Duodenal mucosa (tissue), 2 donors: ENCODE results near the gene AEN.
"Not testable (repeated sequence)": the region's sequence is repeated elsewhere in the genome, so short reads cannot be mapped to it uniquely, and the experiment has no call there.

ENCODE experiments used
- H3K27ac ChIP-seq: one replicate; pipeline ENCODE4 v1.7.0; 2013; ENCODE audit warnings: low read depth, low read length
- H3K27me3 ChIP-seq, 2 donors: one replicate each; pipeline ENCODE4 v1.7.0; 2013; ENCODE audit warnings: low read length in 2 of 2, control low read depth in 1 of 2; ENCODE audit not compliant: insufficient read depth in 2 of 2, control insufficient read depth in 1 of 2
- H3K36me3 ChIP-seq, 2 donors: one replicate each; pipeline ENCODE4 v1.7.0; 2013; ENCODE audit warnings: low read length in 2 of 2, control low read depth in 1 of 2; ENCODE audit not compliant: insufficient read depth in 2 of 2, control insufficient read depth in 1 of 2
- H3K4me1 ChIP-seq, 2 donors: one replicate each; pipeline ENCODE4 v1.7.0; 2013; ENCODE audit warnings: low read length in 2 of 2, control low read depth in 1 of 2; ENCODE audit not compliant: insufficient read depth in 2 of 2, control insufficient read depth in 1 of 2
- H3K4me3 ChIP-seq, 2 donors: one replicate each; pipeline ENCODE4 v1.7.0; 2013; ENCODE audit warnings: low read length in 2 of 2, low read depth in 1 of 2
- H3K9ac ChIP-seq, 2 donors: one replicate each; pipeline ENCODE4 v1.7.0; 2013; ENCODE audit warnings: low read length in 2 of 2, low read depth in 1 of 2
- H3K9me3 ChIP-seq, 2 donors: one replicate each; pipeline ENCODE4 v1.7.0; 2013; ENCODE audit warnings: low read length in 2 of 2, control low read depth in 1 of 2; ENCODE audit not compliant: control insufficient read depth in 1 of 2

The AEN gene

DNA sequence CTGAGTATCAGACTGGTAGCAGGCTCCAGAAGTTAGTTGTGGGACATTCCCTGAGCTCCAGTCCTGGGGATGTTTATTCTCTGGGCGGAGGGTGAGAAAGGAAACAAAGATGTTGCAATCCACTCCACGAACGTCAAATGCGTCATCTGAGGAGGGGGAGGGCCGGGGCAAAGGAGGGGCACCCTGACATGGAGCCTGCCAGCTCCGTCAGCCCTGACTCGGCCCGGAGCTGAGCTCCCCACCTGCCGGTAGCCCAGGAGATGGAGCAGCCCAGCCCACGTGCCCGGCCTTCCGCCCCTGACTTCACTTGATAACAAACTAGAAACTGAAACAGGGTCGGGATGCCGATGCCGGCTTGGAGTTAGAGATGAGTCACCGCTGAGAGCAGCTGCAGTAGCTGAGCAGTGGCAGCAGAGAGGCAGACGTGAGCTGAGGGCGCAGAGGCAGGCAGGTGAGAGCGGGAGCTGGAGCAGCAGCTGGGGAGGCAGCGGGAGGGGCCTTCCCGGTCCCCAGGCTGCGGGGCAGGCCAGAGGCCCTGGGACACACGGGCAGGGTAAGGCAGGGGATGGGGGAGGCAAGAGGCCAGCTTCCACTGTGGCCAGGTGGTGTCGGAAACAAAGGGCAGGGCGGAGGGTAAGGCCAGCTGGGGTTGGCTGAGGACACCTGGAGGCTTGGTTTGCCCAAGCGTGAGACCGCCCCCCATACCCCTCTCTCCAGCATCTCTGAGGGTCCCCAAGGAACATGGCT is 17.7 kb downstream of the AEN start, which contains the start of gene ISG20:
Gene ISG20, plus strand, starts transcription at position 391 of the 747 bp plus-strand sequence. Its CDS starts 351 bp downstream, at position 742.
- no peaks in the 10 kb centered on the region for H3K27me3 ChIP-seq
- peak within 1 kb of the TSS; percentile 96 for H3K27ac ChIP-seq
- peaks cover 40 to 45% of the 10 kb centered on the region in 2 donors for H3K4me1 ChIP-seq
- H3K4me3 ChIP-seq = peak within 1 kb of the TSS; percentile 63 to 81
- H3K9me3 ChIP-seq = no peaks in the 10 kb centered on the region
- no peaks in the 10 kb centered on the region for H3K36me3 ChIP-seq
- peak within 1 kb of the TSS; percentile 89 to 90 for H3K9ac ChIP-seq

GRCh38 chr15:88641959-88642452 is 20.9 kb downstream of the AEN start:
- H3K27me3 ChIP-seq = no peaks in the 10 kb centered on the region
- H3K9me3 ChIP-seq = no peaks in the 10 kb centered on the region
- peaks cover 0 to 12% of the 10 kb centered on the region in 2 donors for H3K36me3 ChIP-seq
- peaks cover 32 to 35% of the 10 kb centered on the region in 2 donors for H3K4me1 ChIP-seq
- no peak overlapping the region for H3K9ac ChIP-seq
- no peak overlapping the region for H3K27ac ChIP-seq
- no peak overlapping the region for H3K4me3 ChIP-seq

GRCh38 chr15:88642514-88642913 is 21.4 kb downstream of the AEN start:
- not testable (repeated sequence) for H3K9ac ChIP-seq, H3K9me3 ChIP-seq, H3K27ac ChIP-seq, H3K27me3 ChIP-seq, H3K4me3 ChIP-seq
- peaks cover 32 to 36% of the 10 kb centered on the region in 2 donors for H3K4me1 ChIP-seq
- peaks cover 0 to 12% of the 10 kb centered on the region in 2 donors for H3K36me3 ChIP-seq

DNA sequence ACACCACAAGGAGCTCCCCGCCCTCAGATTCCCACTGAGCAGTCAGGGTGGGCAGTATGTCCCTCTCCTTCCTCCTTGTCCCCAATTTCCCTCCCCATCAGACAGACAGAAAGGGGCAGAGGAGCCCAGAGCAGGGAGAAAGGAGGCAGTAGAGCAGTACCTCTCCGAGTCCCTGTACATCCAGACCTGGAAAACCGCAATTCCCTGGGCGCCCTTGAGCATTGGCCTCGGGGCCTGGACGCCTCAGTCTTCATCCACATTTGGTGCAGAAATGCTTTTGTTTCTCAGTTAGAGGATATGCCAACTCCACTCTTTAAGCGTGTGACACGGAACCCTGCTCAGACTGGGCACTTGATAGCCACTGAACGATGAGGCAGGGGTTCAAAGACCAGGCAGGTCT is 23.6 kb downstream of the AEN start:
- peaks cover 0 to 12% of the 10 kb centered on the region in 2 donors for H3K36me3 ChIP-seq
- no peaks in the 10 kb centered on the region for H3K27me3 ChIP-seq
- H3K9ac ChIP-seq = no peak overlapping the region
- H3K4me3 ChIP-seq = no peak overlapping the region
- no peaks in the 10 kb centered on the region for H3K9me3 ChIP-seq
- H3K4me1 ChIP-seq = peaks cover 35 to 37% of the 10 kb centered on the region in 2 donors
- H3K27ac ChIP-seq = no peak overlapping the region

- Histone ChIP-seq H3K36me3 (peaks cover 0 to 12% of the 10 kb centered on the region in 2 donors), H3K4me1 (peaks cover 29 to 31% of the 10 kb centered on the region in 2 donors), H3K9me3 (no peaks in the 10 kb centered on the region), H3K4me3 (no peak overlapping the region), H3K9ac (no peak overlapping the region), H3K27me3 (no peaks in the 10 kb centered on the region), H3K27ac (no peak overlapping the region)
Measured at GRCh38 chr15:88645171-88646087, 24.3 kb downstream of the AEN start.

DNA sequence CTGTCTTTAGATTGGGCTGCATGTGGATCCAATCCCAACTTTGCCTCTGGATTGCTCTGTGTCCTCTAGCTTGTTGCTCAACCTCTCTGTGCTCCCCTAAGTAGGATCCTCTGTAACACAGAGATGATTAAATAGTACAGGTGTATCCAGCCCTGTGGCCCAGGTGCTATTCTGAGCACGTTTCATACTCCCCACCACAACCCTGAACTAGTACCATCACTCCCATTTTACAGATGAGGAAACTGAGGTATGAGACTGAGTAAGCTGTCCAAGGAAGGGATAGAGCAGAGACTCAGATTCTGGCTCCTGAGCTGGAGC is 24.9 kb downstream of the AEN start:
- H3K9ac ChIP-seq = no peak overlapping the region
- no peak overlapping the region for H3K27ac ChIP-seq
- peaks cover 26 to 30% of the 10 kb centered on the region in 2 donors for H3K4me1 ChIP-seq
- no peak overlapping the region for H3K4me3 ChIP-seq
- peaks cover 0 to 12% of the 10 kb centered on the region in 2 donors for H3K36me3 ChIP-seq
- H3K27me3 ChIP-seq = no peaks in the 10 kb centered on the region
- H3K9me3 ChIP-seq = no peaks in the 10 kb centered on the region

DNA sequence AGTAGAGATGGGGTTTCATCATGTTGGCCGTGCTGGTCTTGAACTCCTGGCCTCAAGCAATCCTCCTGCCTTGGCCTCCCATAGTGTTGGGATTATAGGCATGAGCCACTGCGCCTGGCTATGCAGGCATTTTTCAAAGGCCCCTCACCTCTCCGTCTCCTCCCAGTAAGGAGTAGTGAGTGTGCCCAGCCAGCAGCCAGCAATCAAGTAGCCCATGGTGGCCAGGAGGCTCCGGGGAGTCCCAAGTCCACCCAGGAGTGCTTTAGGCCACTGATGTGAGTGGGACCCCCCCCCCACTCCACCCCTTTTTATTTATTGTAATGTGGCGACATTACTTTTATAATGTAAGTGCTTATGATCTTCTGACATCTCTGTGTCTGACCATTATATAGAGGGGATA is 25.8 kb downstream of the AEN start:
- H3K4me3 ChIP-seq = no peak overlapping the region
- peaks cover 0 to 17% of the 10 kb centered on the region in 2 donors for H3K36me3 ChIP-seq
- no peak overlapping the region for H3K27ac ChIP-seq
- no peaks in the 10 kb centered on the region for H3K27me3 ChIP-seq
- no peak overlapping the region for H3K9ac ChIP-seq
- H3K4me1 ChIP-seq = peaks cover 26 to 30% of the 10 kb centered on the region in 2 donors
- no peaks in the 10 kb centered on the region for H3K9me3 ChIP-seq

- H3K4me3 ChIP-seq = peak overlapping the region in 1 of 2 donors; percentile 9
- peaks cover 26 to 30% of the 10 kb centered on the region in 2 donors for H3K4me1 ChIP-seq
- H3K36me3 ChIP-seq = peaks cover 0 to 19% of the 10 kb centered on the region in 2 donors
- H3K27ac ChIP-seq = peak overlapping the region; percentile 43
- no peaks in the 10 kb centered on the region for H3K27me3 ChIP-seq
- peak overlapping the region; percentile 43 to 47 for H3K9ac ChIP-seq
- H3K9me3 ChIP-seq = no peaks in the 10 kb centered on the region
Measured at GRCh38 chr15:88647351-88648105, 26.4 kb downstream of the AEN start.

- peak overlapping the region; percentile 43 for H3K27ac ChIP-seq
- peak overlapping the region; percentile 41 to 57 for H3K9ac ChIP-seq
- no peaks in the 10 kb centered on the region for H3K27me3 ChIP-seq
- no peak overlapping the region for H3K4me3 ChIP-seq
- no peaks in the 10 kb centered on the region for H3K9me3 ChIP-seq
- H3K4me1 ChIP-seq = peaks cover 26 to 30% of the 10 kb centered on the region in 2 donors
- peaks cover 0 to 22% of the 10 kb centered on the region in 2 donors for H3K36me3 ChIP-seq
Measured at GRCh38 chr15:88648357-88649214, 27.4 kb downstream of the AEN start.
